Measurements from ENCODE around the gene RPL10.

The RPL10 gene

DNA sequence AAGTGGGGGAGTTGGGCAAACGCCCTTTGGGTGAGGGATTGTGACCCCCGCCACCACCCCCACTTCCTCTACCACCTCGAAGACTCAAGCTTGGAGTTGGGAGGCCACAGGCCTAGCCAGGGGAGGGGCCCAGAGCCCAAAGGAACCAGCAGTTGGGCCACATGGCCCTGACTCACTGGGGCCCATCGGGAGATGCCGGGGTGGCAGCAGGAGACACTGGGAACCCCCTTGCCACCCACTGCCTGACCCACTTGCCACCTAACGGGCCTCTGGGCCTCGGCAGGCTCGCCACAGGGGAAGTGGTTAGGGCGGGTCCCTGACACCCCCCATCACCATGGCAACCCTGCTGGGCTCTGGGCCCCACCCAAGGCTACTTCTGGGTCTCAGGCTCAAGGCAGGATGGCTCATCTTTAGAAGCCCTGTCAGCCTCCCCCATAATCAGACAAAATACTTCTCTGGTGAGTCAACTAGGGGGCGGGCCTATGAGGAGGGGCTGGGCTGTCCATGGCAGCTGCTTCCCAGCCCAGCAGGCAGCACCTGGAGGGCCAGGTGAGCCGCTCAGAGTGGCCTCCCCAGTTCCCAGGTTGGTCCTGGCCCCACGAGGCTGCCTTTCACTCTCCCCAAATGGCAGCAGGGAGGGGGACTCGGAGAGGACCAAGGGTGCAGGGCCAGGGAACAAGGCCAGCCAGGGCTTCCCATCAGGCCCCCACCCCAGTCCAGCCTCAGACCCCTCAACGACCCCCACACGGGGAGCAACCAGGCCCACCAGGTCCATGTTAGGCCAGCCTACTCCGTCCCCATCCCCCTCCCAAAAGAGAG, 29.3 kb upstream of the RPL10 start:
- TF ChIP-seq CTCF (IDR thresholded peaks at IDR 0.05; ENCODE audit: low read length, missing control alignments): no peak
- H3K4me3 ChIP-seq (replicated peaks; ENCODE audit: low read depth, low read length): peak overlapping the region; percentile 79
- DNase-seq (ENCODE audit: low read depth): peak; percentile 93

DNA sequence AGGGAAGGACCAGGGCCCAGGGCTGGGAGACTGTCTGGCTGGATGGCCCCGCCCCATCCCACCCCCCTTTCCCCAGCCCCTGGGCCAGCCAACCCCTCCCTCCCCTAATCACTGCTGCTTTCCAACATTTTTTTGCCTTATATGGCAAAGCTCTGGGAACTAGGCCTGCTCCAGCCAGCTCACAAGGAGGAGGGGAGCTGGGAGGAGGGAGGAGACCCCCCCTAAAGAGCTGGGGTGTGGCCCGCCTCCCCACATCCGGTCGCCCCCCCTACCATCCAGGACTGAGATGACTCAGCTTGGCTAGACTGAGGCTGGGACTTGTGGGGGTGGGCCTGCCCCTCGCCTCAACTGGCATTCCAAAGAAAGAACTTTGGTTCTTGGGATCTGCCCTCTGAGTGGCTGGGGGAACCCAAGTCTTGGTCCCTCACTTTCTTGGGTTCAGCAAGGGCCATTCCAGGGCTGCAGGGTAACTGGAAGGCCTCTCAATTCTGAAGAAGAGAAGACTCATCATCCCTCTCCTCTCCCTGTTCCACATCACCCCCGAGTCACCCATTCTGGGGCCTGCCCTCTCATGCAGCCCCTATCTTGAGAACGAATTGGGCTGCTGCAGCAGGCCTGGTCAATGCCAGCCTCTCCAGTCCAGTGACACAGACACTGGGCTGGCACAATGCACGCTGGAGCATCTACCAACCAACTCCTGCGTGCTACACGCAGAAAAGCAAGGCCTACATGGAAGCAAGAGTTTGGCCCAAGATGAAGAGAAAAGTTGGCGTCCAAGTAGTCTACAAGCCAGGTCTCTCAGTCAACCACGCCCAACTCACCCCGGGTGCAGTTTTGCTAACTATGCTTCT, 28.5 kb upstream of the RPL10 start:
- no peak for TF ChIP-seq CTCF (IDR thresholded peaks at IDR 0.05; ENCODE audit: low read length, missing control alignments)
- peak; percentile 96 for DNase-seq (ENCODE audit: low read depth)
- H3K4me3 ChIP-seq (replicated peaks; ENCODE audit: low read depth, low read length): peak overlapping the region; percentile 79

- peak overlapping the region; percentile 79 for H3K4me3 ChIP-seq (replicated peaks; ENCODE audit: low read depth, low read length)
- TF ChIP-seq CTCF (IDR thresholded peaks at IDR 0.05; ENCODE audit: low read length, missing control alignments): no peak
- peak; percentile 35 for DNase-seq (ENCODE audit: low read depth)
Observed at GRCh38 chrX:154370300-154371016, 27.7 kb upstream of the RPL10 start.

GRCh38 chrX:154371017-154371788, 27.0 kb upstream of the RPL10 start:
- no peak for TF ChIP-seq CTCF (IDR thresholded peaks at IDR 0.05; ENCODE audit: low read length, missing control alignments)
- peak; percentile 93 for DNase-seq (ENCODE audit: low read depth)
- H3K4me3 ChIP-seq (replicated peaks; ENCODE audit: low read depth, low read length): peak overlapping the region; percentile 79

DNA sequence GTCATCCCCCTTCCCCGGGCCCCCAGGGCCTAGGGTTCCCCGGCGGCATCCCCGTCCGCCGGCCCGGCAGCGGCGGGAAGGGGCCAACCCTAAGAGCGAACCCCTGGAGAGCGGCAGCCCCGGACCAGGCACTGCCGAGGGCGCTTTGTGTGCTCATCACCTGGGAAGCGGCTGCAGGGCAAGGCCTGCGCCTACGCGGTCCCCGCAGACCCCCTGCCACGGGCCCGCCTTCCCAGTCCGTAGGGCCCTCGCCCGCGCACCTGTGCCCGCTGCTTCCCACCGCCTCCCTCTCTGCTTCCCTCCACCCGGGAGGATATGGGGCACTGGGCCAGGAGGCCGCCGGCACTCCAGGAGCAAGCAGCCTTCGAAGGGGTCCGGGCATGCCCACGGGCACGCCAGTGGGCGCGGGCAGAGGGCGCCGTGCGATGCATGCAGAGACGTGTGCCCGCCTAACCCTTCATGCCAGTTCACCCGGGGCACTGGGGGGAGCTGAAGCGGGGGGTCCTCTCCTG, 26.3 kb upstream of the RPL10 start:
- DNase-seq (ENCODE audit: low read depth): no peak
- H3K4me3 ChIP-seq (replicated peaks; ENCODE audit: low read depth, low read length): peak overlapping the region; percentile 52
- TF ChIP-seq CTCF (IDR thresholded peaks at IDR 0.05; ENCODE audit: low read length, missing control alignments): no peak

DNA sequence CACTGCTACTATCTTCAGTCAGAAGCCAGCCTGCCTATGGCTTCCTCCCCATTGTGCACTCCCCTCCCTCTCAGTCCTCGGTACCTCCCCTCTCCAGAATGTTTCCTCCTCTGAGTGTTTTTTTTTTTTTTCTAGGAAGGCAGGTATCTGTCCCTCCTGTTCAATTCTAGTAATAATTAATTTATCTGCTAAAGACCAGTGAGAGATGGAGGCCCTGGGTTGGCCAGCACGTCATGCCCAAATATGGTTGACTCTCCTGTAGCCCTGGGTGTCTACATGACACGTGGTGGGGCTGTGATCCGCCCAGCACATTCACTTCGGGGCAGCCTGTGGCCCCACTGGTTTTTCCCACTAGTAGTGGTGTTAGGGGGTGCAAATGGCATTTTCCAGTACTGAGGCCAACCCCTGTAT, 25.6 kb upstream of the RPL10 start:
- no peak for TF ChIP-seq CTCF (IDR thresholded peaks at IDR 0.05; ENCODE audit: low read length, missing control alignments)
- DNase-seq (ENCODE audit: low read depth): no peak
- peak overlapping the region; percentile 55 for H3K4me3 ChIP-seq (replicated peaks; ENCODE audit: low read depth, low read length)

All from fibroblast of pulmonary artery (primary cell).